HepG2 (cell line): ENCODE measurements around the gene GRK6. TPM values are rescaled to one million over a fixed set of nuclear protein-coding genes. Genes with fewer than 3 reads are reported as not detected.

Experiments
- CENPT ChIP-seq: sonication (generic); formaldehyde crosslinking; IDR thresholded peaks from 2 replicates; pipeline ENCODE4 v1.8.0; 2022; ENCODE audit warnings: low read depth, mild to moderate bottlenecking, moderate library complexity, missing genetic modification reagents
- DMAP1 ChIP-seq: IDR thresholded peaks from 2 replicates; pipeline ENCODE4 v1.6.1; 2016
- DNMT1 ChIP-seq: sonication (generic); formaldehyde crosslinking; IDR thresholded peaks from 2 replicates; pipeline ENCODE4 v1.5.1; 2020; ENCODE audit warnings: mild to moderate bottlenecking, missing genetic modification reagents
- DPF2 ChIP-seq: sonication (generic); formaldehyde crosslinking; IDR thresholded peaks from 2 replicates; pipeline ENCODE4 v1.4.0; 2020; ENCODE audit warnings: mild to moderate bottlenecking, low read depth, missing genetic modification reagents, borderline replicate concordance
- ETV5 ChIP-seq: IDR thresholded peaks from 2 replicates; pipeline ENCODE4 v1.6.1; 2018; ENCODE audit warnings: missing biosample characterization, missing genetic modification reagents, inconsistent platforms, borderline replicate concordance
- HNRNPK ChIP-seq: fragments of 200-400 bp; formaldehyde crosslinking; IDR thresholded peaks from 2 replicates; pipeline ENCODE4 v1.6.1; 2018; ENCODE audit warnings: low read length, low read depth, moderate library complexity, mild to moderate bottlenecking; ENCODE audit not compliant: poor library complexity, severe bottlenecking
- HNRNPLL ChIP-seq: fragments of 200-400 bp; formaldehyde crosslinking; IDR thresholded peaks from 2 replicates; pipeline ENCODE4 v1.6.1; 2017; ENCODE audit warnings: mild to moderate bottlenecking, low read depth, low read length; ENCODE audit not compliant: poor library complexity, severe bottlenecking
- KDM1A ChIP-seq: IDR thresholded peaks from 2 replicates; pipeline ENCODE4 v1.6.1; 2016; ENCODE audit warnings: missing compliant biosample characterization
- KLF13 ChIP-seq: sonication (generic); formaldehyde crosslinking; IDR thresholded peaks from 2 replicates; pipeline ENCODE4 v1.4.0; 2020; ENCODE audit warnings: mild to moderate bottlenecking, missing genetic modification reagents
- KLF9 ChIP-seq: IDR thresholded peaks from 2 replicates; pipeline ENCODE4 v1.6.1; 2016; ENCODE audit warnings: low read depth
- NR2C2 ChIP-seq: sonication (generic); formaldehyde crosslinking; IDR thresholded peaks from 2 replicates; pipeline ENCODE4 v1.4.0; 2020; ENCODE audit warnings: missing genetic modification reagents, mild to moderate bottlenecking, moderate library complexity, borderline replicate concordance
- PATZ1 ChIP-seq: sonication (generic); formaldehyde crosslinking; IDR thresholded peaks from 2 replicates; pipeline ENCODE4 v1.4.0; 2020; ENCODE audit warnings: missing genetic modification reagents
- RFX3 ChIP-seq: IDR thresholded peaks from 2 replicates; pipeline ENCODE4 v1.6.1; 2016; ENCODE audit warnings: missing biosample characterization, missing genetic modification reagents
- SP2 ChIP-seq: sonication (generic); formaldehyde crosslinking; IDR thresholded peaks from 2 replicates; pipeline ENCODE4 v1.5.1; 2020; ENCODE audit warnings: mild to moderate bottlenecking, missing genetic modification reagents
- SP5 ChIP-seq: IDR thresholded peaks from 2 replicates; pipeline ENCODE4 v1.6.1; 2016; ENCODE audit warnings: low read depth, borderline replicate concordance
- ZBTB49 ChIP-seq: sonication (generic); formaldehyde crosslinking; IDR thresholded peaks from 2 replicates; pipeline ENCODE4 v1.4.0; 2020; ENCODE audit warnings: missing genetic modification reagents, borderline replicate concordance
- ZFP37 ChIP-seq: sonication (generic); formaldehyde crosslinking; IDR thresholded peaks from 2 replicates; pipeline ENCODE4 v1.4.0; 2020; ENCODE audit warnings: missing genetic modification reagents, borderline replicate concordance
- ZFP41 ChIP-seq: sonication (generic); formaldehyde crosslinking; IDR thresholded peaks from 2 replicates; pipeline ENCODE4 v1.4.0; 2020; ENCODE audit warnings: mild to moderate bottlenecking, missing genetic modification reagents, borderline replicate concordance
- ZNF281 ChIP-seq: sonication (generic); formaldehyde crosslinking; IDR thresholded peaks from 2 replicates; pipeline ENCODE4 v1.4.0; 2020; ENCODE audit warnings: missing genetic modification reagents, borderline replicate concordance
- ZNF33B ChIP-seq: sonication (generic); formaldehyde crosslinking; IDR thresholded peaks from 2 replicates; pipeline ENCODE4 v1.5.1; 2020; ENCODE audit warnings: mild to moderate bottlenecking, missing genetic modification reagents
- ZNF563 ChIP-seq: sonication (generic); formaldehyde crosslinking; IDR thresholded peaks from 2 replicates; pipeline ENCODE4 v1.8.0; 2022; ENCODE audit warnings: mild to moderate bottlenecking, moderate library complexity, missing genetic modification reagents
- ZNF878 ChIP-seq: sonication (generic); formaldehyde crosslinking; IDR thresholded peaks from 2 replicates; pipeline ENCODE4 v1.8.1; 2023; ENCODE audit warnings: mild to moderate bottlenecking, missing genetic modification reagents, moderate library complexity
- polyA plus RNA-seq, 8 experiments: library from polyadenylated mRNA; depleted of rRNA in 3 of 8; stranded (reverse) in 7 of 8; unstranded in 1 of 8; fragments of >200 nt; fragmentation: Illumina TruSeq in 4 of 8; extraction: Trizol in 4 of 8; gene quantifications; 2 replicates each; pipeline versions ENCODE4 v1.2.1 to v1.2.3, GENCODE V29; 2011 to 2016; ENCODE audit warnings: low read depth in 4 of 8, missing spikeins in 1 of 8, mixed read lengths in 1 of 8; ENCODE audit not compliant: insufficient read depth in 1 of 8
- total RNA-seq, 5 experiments: library from RNA; depleted of rRNA; stranded (reverse); fragments of >200 nt; fragmentation: Illumina TruSeq; extraction: Trizol; gene quantifications; 2 replicates each; pipeline ENCODE4 v1.2.3, GENCODE V29; 2016; ENCODE audit warnings: low read depth in 1 of 5

The GRK6 gene
- total and polyA plus RNA-seq, 2 of the 13 experiments (the other 11 are each of a cell fraction or from before 2014, with no cell fraction given) = 13.2 to 19.9 TPM

- no peak for TF ChIP-seq ZNF563 (CRISPR knock-in tag)
- TF ChIP-seq DMAP1 = peak; percentile 11; the same call in 1 of the 2 replicates
- TF ChIP-seq NR2C2 (CRISPR knock-in tag) = 0 out of 2 replicates have a peak, but pooled peaks have one; percentile 15
- peak; percentile 30; the same call in 1 of the 2 replicates for TF ChIP-seq SP5 (CRISPR knock-in tag)
- TF ChIP-seq ETV5 (CRISPR knock-in tag) = no peak
- no peak for TF ChIP-seq RFX3 (CRISPR knock-in tag)
- no peak for TF ChIP-seq SP2
- TF ChIP-seq KLF13 (CRISPR knock-in tag) = 0 out of 2 replicates have a peak, but pooled peaks have one; percentile 46
- TF ChIP-seq ZFP41 = no peak
- TF ChIP-seq DNMT1 = no peak
- TF ChIP-seq KDM1A (CRISPR knock-in tag) = no peak
- TF ChIP-seq PATZ1 (CRISPR knock-in tag) = peak; percentile 92
- TF ChIP-seq HNRNPLL = peak; percentile 67
- no peak for TF ChIP-seq ZNF878 (CRISPR knock-in tag)
- TF ChIP-seq ZFP37 (CRISPR knock-in tag) = no peak
- no peak; the same call in 1 of the 2 replicates for TF ChIP-seq ZNF33B
- no peak for TF ChIP-seq HNRNPK
- no peak for TF ChIP-seq KLF9 (CRISPR knock-in tag)
- no peak for TF ChIP-seq DPF2 (CRISPR knock-in tag)
- TF ChIP-seq CENPT (CRISPR knock-in tag) = no peak
- TF ChIP-seq ZBTB49 (CRISPR knock-in tag) = no peak
- TF ChIP-seq ZNF281 (CRISPR knock-in tag) = peak; percentile 61; the same call in 1 of the 2 replicates
Measured at GRCh38 chr5:177472460-177473442, 46.3 kb downstream of the GRK6 start (continued).
